Lower lobe of right lung (tissue), 2 donors: Measurements from ENCODE around the gene LRRC71. TPM values are rescaled to one million over a fixed set of nuclear protein-coding genes. Genes with fewer than 3 reads are reported as not detected.
"Not testable (repeated sequence)": the region's sequence is repeated elsewhere in the genome, so short reads cannot be mapped to it uniquely, and the experiment has no call there.

ENCODE experiments used
- ATAC-seq, 2 donors: fragments of 200-7000 bp; cut with Tn5 transposase; one replicate each; pipeline ENCODE4 v1.9.1; 2020 to 2022; ENCODE audit warnings: mild to moderate bottlenecking in 2 of 2, moderate library complexity in 2 of 2
- DNase-seq: peaks from one replicate; pipeline ENCODE4 v3.0.0-alpha.2; 2020
- H3K27ac ChIP-seq: fragments of 200-600 bp; one replicate; pipeline ENCODE4 v1.8.0; 2022
- H3K27me3 ChIP-seq: fragments of 200-600 bp; one replicate; pipeline ENCODE4 v1.8.0; 2022; ENCODE audit warnings: low read depth
- H3K36me3 ChIP-seq: fragments of 200-600 bp; one replicate; pipeline ENCODE4 v1.8.0; 2022; ENCODE audit warnings: mild to moderate bottlenecking
- H3K4me1 ChIP-seq: fragments of 200-600 bp; one replicate; pipeline ENCODE4 v1.8.0; 2022
- H3K4me3 ChIP-seq: fragments of 200-600 bp; one replicate; pipeline ENCODE4 v1.8.0; 2022; ENCODE audit warnings: mild to moderate bottlenecking
- H3K9me3 ChIP-seq: fragments of 200-600 bp; one replicate; pipeline ENCODE4 v1.8.0; 2022
- intact Hi-C: fragments of 100-400 bp; cut with DNase I; formaldehyde crosslinking; loops from one replicate; pipeline ENCODE4 v1.11.0; 2022
- total RNA-seq: library from RNA; stranded (reverse); fragmentation: NEBNext Ultra II Directional; extraction: Animal tissue kit (Norgen Biotek cat#: 25700); gene quantifications from one replicate; pipeline ENCODE4 v1.2.1, GENCODE V29; 2021
- TF ChIP-seq, protein P1 (sequence below): fragments of 200-600 bp; IDR thresholded peaks from one replicate; pipeline ENCODE4 v1.8.0; 2022; ENCODE audit warnings: antibody characterized with exemption, mild to moderate bottlenecking
- donor health status: DM: no; HTN: yes; CAD: no; lungs with severe emphysema.

The LRRC71 gene
- total RNA-seq, 1 donor from 2014 or later, result 5.3 TPM

DNA sequence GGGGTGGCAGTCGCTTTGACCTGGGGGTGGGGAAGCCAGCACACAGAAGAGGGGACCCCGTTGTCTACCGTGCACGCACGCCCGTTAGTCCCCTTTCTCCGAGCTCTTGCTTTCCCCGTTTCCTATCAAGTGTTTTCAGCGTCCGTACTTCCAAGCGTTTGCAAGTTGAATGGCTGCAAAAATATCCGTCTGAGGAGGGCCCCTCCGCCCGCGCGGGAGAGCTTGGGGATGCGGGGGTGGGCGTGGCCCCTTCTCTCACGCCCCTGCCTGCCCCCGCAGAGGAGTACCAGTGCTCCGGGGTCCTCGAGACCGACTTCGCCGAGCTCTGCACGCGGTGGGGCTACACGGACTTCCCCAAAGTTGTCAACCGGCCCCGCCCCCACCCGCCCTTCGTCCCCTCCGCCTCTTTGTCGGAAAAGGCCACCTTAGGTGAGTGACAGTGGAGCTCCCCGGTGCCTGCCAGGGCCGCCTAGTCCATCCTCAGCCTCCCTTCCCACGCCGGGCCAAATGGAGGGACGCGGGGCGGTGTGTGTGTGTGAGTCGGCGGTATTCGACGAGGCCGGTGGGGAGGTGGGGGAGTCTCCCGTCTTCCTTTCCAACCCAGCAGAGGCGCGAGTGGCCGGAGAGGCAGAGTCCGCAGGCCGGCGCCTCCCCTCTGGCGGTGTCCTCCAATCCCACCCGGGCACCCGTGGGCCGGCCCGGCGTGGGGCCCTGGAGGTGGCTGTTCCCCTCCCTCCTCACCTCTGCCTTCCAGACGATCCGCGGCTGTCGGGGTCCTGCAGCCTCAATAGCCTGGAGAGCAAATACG lies 3.4 kb downstream of the LRRC71 start:
- TF ChIP-seq, protein P1, sequence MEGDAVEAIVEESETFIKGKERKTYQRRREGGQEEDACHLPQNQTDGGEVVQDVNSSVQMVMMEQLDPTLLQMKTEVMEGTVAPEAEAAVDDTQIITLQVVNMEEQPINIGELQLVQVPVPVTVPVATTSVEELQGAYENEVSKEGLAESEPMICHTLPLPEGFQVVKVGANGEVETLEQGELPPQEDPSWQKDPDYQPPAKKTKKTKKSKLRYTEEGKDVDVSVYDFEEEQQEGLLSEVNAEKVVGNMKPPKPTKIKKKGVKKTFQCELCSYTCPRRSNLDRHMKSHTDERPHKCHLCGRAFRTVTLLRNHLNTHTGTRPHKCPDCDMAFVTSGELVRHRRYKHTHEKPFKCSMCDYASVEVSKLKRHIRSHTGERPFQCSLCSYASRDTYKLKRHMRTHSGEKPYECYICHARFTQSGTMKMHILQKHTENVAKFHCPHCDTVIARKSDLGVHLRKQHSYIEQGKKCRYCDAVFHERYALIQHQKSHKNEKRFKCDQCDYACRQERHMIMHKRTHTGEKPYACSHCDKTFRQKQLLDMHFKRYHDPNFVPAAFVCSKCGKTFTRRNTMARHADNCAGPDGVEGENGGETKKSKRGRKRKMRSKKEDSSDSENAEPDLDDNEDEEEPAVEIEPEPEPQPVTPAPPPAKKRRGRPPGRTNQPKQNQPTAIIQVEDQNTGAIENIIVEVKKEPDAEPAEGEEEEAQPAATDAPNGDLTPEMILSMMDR, result no peak
- ATAC-seq (no peak), DNase-seq (no peak)
- Histone ChIP-seq H3K4me1 (peaks cover 31% of the 10 kb centered on the region), H3K27ac (no peak overlapping the region), H3K27me3 (peaks cover 77% of the 10 kb centered on the region), H3K4me3 (no peak overlapping the region), H3K36me3 (no peaks in the 10 kb centered on the region), H3K9me3 (no peaks in the 10 kb centered on the region)
- intact Hi-C loops, result no loop called here

DNA sequence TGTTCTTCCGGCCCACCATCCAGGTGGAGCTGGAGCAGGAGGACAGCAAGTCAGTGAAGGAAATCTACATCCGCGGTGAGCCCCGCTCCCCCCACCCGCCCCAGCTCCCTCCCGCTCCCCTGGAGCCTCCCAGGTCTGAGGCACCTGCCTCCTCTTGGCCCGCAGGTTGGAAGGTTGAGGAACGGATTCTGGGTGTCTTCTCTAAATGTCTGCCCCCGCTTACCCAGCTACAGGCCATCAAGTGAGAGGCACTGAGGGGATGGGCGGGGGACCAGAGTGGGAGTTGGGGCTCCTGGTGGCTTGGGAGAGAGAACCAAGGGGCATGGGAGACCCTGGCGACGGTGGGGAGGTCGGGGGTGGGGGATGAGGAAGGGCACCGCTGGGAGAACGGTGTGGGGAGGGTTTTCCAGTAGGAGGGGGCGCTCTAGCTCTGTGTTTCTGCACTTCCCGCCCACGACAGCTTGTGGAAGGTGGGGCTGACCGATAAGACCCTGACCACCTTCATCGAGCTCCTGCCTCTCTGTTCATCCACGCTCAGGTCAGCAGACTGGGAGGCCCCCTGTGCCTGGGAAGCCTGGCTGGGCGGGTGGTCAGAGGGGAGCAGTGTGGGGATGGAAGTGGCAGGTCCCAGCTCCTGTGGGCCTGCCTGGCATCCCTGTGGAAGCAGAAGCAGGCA lies 4.2 kb downstream of the LRRC71 start:
- no peak overlapping the region for H3K4me3 ChIP-seq
- H3K36me3 ChIP-seq, result no peaks in the 10 kb centered on the region
- intact Hi-C loops, result no loop called here
- ATAC-seq (no peak), DNase-seq (no peak)
- no peak overlapping the region for H3K27ac ChIP-seq
- TF ChIP-seq, protein P1, result no peak
- H3K4me1 ChIP-seq, result peaks cover 31% of the 10 kb centered on the region
- H3K9me3 ChIP-seq, result no peaks in the 10 kb centered on the region
- H3K27me3 ChIP-seq, result peaks cover 77% of the 10 kb centered on the region

DNA sequence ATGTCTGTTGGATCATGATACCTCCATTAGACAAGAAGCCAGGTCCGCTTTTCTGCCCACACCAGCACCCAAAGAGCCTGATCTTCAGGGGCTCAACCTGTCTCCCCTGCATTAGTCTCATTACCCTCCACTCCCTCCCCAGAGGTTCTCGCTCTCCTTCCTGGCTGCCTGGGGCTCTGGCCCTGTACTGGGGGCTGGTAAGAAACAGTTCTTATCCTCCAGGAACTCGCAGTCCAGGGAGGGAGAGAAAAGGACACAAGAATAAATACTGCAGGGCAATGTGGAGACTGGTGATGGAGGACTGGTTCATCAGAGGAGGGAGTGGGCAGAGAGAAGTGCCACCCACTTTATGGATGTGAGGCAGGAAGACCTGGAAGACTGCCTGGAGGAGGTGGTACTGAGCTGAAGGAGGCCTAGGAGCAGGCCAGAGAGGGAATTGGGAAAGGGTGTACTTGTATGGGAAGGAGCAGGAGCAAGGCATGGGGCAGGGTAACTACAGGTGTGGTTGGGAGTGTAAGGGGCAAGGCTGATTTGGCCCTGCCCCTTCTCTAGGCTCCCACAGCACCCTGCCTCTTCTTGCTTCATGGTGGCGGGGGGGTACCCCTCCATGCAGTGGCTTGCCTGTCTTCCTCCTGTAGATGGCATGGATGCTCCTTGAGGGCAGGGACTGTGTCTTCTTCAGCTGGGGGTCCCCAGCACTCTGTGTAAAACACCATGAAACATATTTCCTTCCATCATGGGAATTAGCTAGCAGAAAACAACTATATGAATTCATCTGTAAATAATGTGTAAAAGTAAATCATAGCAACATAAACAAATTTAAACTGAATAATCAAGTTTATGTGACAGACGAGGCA lies 5.0 kb downstream of the LRRC71 start:
- intact Hi-C loops, result no loop called here
- Histone ChIP-seq H3K4me3 (no peak overlapping the region), H3K27ac (no peak overlapping the region), H3K4me1 (peaks cover 26% of the 10 kb centered on the region), H3K36me3 (no peaks in the 10 kb centered on the region), H3K9me3 (no peaks in the 10 kb centered on the region), H3K27me3 (peaks cover 71% of the 10 kb centered on the region)
- ATAC-seq, result no peak
- TF ChIP-seq, protein P1, result no peak
- no peak for DNase-seq

DNA sequence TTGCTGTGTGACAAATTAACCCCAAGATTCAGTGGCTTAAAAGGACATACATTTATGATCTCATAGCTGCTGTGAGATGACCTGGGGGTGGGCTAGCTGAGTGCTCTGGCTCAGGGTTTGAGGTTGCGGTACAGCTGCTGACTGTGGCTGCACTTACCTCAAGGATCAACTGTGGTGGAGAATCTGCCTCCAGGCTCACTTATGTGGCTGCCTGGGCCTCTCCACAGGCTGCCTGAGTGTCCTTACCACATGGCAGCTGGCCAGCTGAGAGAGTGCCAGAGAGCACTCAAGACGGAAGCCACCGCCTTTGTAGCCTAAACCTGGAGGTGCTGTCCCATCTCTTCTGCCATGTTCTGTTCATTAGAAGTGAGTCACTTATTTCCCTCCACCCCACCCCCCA lies 5.7 kb downstream of the LRRC71 start:
- peak; percentile 84 for DNase-seq
- no peaks in the 10 kb centered on the region for H3K9me3 ChIP-seq
- no peaks in the 10 kb centered on the region for H3K36me3 ChIP-seq
- intact Hi-C loops, result no loop called here
- ATAC-seq, result peak; percentile 62 to 70
- peaks cover 63% of the 10 kb centered on the region for H3K27me3 ChIP-seq
- H3K4me1 ChIP-seq, result peaks cover 22% of the 10 kb centered on the region
- TF ChIP-seq, protein P1, result no peak
- H3K4me3 ChIP-seq, result no peak overlapping the region
- no peak overlapping the region for H3K27ac ChIP-seq

DNA sequence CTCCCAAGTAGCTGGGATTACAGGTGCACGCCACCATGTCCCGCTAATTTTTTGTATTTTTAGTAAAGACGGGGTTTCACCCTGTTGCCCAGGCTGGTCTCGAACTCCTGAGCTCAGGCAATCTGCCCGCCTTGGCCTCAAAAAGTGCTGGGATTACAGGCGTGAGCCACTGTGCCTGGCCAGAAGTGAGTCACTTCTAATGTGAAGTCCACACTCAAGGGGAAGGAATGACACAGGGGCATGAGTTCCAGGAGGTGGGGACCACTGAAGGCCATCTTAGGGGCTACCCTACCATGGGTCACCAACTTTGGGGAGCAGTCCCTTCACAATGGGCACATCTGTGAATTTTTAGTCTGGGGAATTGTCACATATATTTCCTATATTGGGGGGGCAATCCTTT lies 6.3 kb downstream of the LRRC71 start:
- intact Hi-C loops, H3K9me3 ChIP-seq, ATAC-seq, H3K4me3 ChIP-seq, H3K27ac ChIP-seq, H3K36me3 ChIP-seq, DNase-seq: not testable (repeated sequence)
- peaks cover 59% of the 10 kb centered on the region for H3K27me3 ChIP-seq
- peaks cover 27% of the 10 kb centered on the region for H3K4me1 ChIP-seq
